HepG2 (cell line): ENCODE measurements around the gene PLIN5. TPM values are rescaled to one million over a fixed set of nuclear protein-coding genes. Genes with fewer than 3 reads are reported as not detected.

ENCODE experiments used
- CREB1 ChIP-seq, 2 experiments: fragments of 450-650 bp in 1 of 2; IDR thresholded peaks; 2 replicates each; pipeline ENCODE4 v1.6.1; 2016 to 2017; ENCODE audit warnings: control low read depth in 1 of 2, mild to moderate bottlenecking in 1 of 2, missing compliant biosample characterization in 1 of 2, missing genetic modification characterization in 1 of 2
- HCFC1 ChIP-seq: fragments of 150-350 bp; IDR thresholded peaks from 2 replicates; pipeline ENCODE4 v1.6.1; 2014; ENCODE audit warnings: low read depth, low read length
- HNF4A ChIP-seq: sonication (generic); formaldehyde crosslinking; IDR thresholded peaks from 2 replicates; pipeline ENCODE4 v1.4.0; 2020; ENCODE audit warnings: missing genetic modification reagents
- HNRNPL ChIP-seq: fragments of 200-400 bp; formaldehyde crosslinking; IDR thresholded peaks from 2 replicates; pipeline ENCODE4 v1.6.1; 2017; ENCODE audit warnings: mild to moderate bottlenecking, low read depth, low read length
- SALL2 ChIP-seq: sonication (generic); formaldehyde crosslinking; IDR thresholded peaks from 2 replicates; pipeline ENCODE4 v1.8.1; 2023; ENCODE audit warnings: mild to moderate bottlenecking, missing genetic modification reagents, inconsistent platforms
- SCMH1 ChIP-seq: sonication (generic); formaldehyde crosslinking; IDR thresholded peaks from 2 replicates; pipeline ENCODE4 v1.9.0; 2021; ENCODE audit warnings: missing genetic modification reagents, mild to moderate bottlenecking, borderline replicate concordance
- SSRP1 ChIP-seq: IDR thresholded peaks from 2 replicates; pipeline ENCODE4 v1.6.1; 2016; ENCODE audit warnings: control low read depth
- XRCC5 ChIP-seq: fragments of 200-400 bp; formaldehyde crosslinking; optimal IDR thresholded peaks from 2 replicates; pipeline ENCODE3; 2017; ENCODE audit warnings: mild to moderate bottlenecking, low read length
- ZBTB38 ChIP-seq: sonication (generic); formaldehyde crosslinking; IDR thresholded peaks from 2 replicates; pipeline ENCODE4 v1.5.1; 2020; ENCODE audit warnings: mild to moderate bottlenecking, missing genetic modification reagents
- ZFP1 ChIP-seq: IDR thresholded peaks from 2 replicates; pipeline ENCODE4 v1.6.1; 2016
- ZFP37 ChIP-seq: sonication (generic); formaldehyde crosslinking; IDR thresholded peaks from 2 replicates; pipeline ENCODE4 v1.4.0; 2020; ENCODE audit warnings: missing genetic modification reagents, borderline replicate concordance
- ZFX ChIP-seq: sonication (generic); formaldehyde crosslinking; IDR thresholded peaks from 2 replicates; pipeline ENCODE4 v1.4.0; 2020; ENCODE audit warnings: mild to moderate bottlenecking, low read depth, missing genetic modification reagents, moderate library complexity
- ZNF263 ChIP-seq: sonication (generic); formaldehyde crosslinking; IDR thresholded peaks from 2 replicates; pipeline ENCODE4 v1.4.0; 2020; ENCODE audit warnings: missing genetic modification reagents
- ZNF3 ChIP-seq: IDR thresholded peaks from 2 replicates; pipeline ENCODE4 v1.7.0; 2017; ENCODE audit warnings: inconsistent platforms
- ZNF343 ChIP-seq: sonication (generic); formaldehyde crosslinking; IDR thresholded peaks from 2 replicates; pipeline ENCODE4 v1.4.0; 2020; ENCODE audit warnings: mild to moderate bottlenecking, missing genetic modification reagents
- polyA plus RNA-seq, 8 experiments: library from polyadenylated mRNA; depleted of rRNA in 3 of 8; stranded (reverse) in 7 of 8; unstranded in 1 of 8; fragments of >200 nt; fragmentation: Illumina TruSeq in 4 of 8; extraction: Trizol in 4 of 8; gene quantifications; 2 replicates each; pipeline versions ENCODE4 v1.2.1 to v1.2.3, GENCODE V29; 2011 to 2016; ENCODE audit warnings: low read depth in 4 of 8, missing spikeins in 1 of 8, mixed read lengths in 1 of 8; ENCODE audit not compliant: insufficient read depth in 1 of 8
- total RNA-seq, 5 experiments: library from RNA; depleted of rRNA; stranded (reverse); fragments of >200 nt; fragmentation: Illumina TruSeq; extraction: Trizol; gene quantifications; 2 replicates each; pipeline ENCODE4 v1.2.3, GENCODE V29; 2016; ENCODE audit warnings: low read depth in 1 of 5
- TF ChIP-seq, protein P1 (sequence below): sonication (generic); formaldehyde crosslinking; IDR thresholded peaks from 2 replicates; pipeline ENCODE4 v1.4.0; 2020; ENCODE audit warnings: missing genetic modification reagents, mild to moderate bottlenecking, borderline replicate concordance
- TF ChIP-seq, protein P2 (sequence below): IDR thresholded peaks from 2 replicates; pipeline ENCODE4 v1.6.1; 2016; ENCODE audit warnings: missing genetic modification reagents, missing compliant biosample characterization
- TF ChIP-seq, protein P3 (sequence below): fragments of 450-650 bp; IDR thresholded peaks from 2 replicates; pipeline ENCODE4 v1.6.1; 2017
- TF ChIP-seq, protein P4 (sequence below): sonication (generic); formaldehyde crosslinking; IDR thresholded peaks from 2 replicates; pipeline ENCODE4 v1.5.0; 2020; ENCODE audit warnings: mild to moderate bottlenecking, missing genetic modification reagents
- TF ChIP-seq, protein P5 (sequence below): sonication (generic); formaldehyde crosslinking; IDR thresholded peaks from 2 replicates; pipeline ENCODE4 v1.8.1; 2023; ENCODE audit warnings: mild to moderate bottlenecking, missing genetic modification reagents

PLIN5 gene
- total and polyA plus RNA-seq, 2 of the 13 experiments (the other 11 are each of a cell fraction or from before 2014, with no cell fraction given), result 1.8 to 4.8 TPM

DNA sequence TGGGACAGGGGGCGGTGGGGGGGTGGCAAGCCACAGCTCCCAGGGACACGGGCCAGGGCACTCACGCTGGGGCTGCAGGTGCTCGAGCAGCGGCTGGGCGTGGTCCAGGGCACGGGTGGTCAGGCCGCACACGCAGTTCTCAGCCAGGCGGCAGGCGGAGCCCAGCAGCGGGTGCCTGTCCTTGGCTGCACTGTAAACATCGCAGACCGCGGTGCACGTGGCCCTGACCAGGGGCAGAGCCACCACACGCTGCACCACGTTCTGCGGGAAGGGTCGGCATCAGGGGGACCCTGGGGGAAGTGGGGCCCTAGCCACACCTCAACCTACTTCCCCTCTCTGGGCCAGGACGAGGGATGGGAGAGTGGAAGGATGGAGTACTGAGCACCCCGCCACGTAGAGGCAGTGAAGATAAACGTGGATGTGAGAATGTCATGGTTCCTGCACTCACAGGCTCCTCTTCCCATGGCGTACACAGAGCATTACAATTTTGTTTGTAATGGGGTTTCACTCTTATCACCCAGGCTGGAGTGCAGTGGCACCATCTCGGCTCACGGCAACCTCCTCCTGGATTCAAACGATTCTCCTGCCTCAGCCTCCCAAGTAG is 3.4 kb downstream of the PLIN5 start (continued):
- TF ChIP-seq ZFP37, result no peak
- TF ChIP-seq ZFX, result no peak; the same call in 1 of the 2 replicates
- TF ChIP-seq ZNF343 (CRISPR knock-in tag), result 0 out of 2 replicates have a peak, but pooled peaks have one; percentile 66
- TF ChIP-seq, protein P1, sequence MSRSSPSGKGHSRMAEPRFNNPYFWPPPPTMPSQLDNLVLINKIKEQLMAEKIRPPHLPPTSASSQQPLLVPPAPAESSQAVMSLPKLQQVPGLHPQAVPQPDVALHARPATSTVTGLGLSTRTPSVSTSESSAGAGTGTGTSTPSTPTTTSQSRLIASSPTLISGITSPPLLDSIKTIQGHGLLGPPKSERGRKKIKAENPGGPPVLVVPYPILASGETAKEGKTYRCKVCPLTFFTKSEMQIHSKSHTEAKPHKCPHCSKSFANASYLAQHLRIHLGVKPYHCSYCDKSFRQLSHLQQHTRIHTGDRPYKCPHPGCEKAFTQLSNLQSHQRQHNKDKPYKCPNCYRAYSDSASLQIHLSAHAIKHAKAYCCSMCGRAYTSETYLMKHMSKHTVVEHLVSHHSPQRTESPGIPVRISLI (CRISPR knock-in tag), result peak; percentile 21; the same call in 1 of the 2 replicates
- TF ChIP-seq CREB1 (IDR thresholded peaks at IDR 0.05), result no peak
- TF ChIP-seq CREB1 (CRISPR knock-in tag; IDR thresholded peaks at IDR 0.05), result no peak
- peak; percentile 48; the same call in 1 of the 2 replicates for TF ChIP-seq ZNF263 (CRISPR knock-in tag)
- no peak for TF ChIP-seq HCFC1
- no peak for TF ChIP-seq SCMH1 (CRISPR knock-in tag)
- TF ChIP-seq XRCC5, result peak; percentile 16
- TF ChIP-seq, protein P2, sequence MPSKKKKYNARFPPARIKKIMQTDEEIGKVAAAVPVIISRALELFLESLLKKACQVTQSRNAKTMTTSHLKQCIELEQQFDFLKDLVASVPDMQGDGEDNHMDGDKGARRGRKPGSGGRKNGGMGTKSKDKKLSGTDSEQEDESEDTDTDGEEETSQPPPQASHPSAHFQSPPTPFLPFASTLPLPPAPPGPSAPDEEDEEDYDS (CRISPR knock-in tag), result no peak
- peak; percentile 84 for TF ChIP-seq ZBTB38
- TF ChIP-seq, protein P3, sequence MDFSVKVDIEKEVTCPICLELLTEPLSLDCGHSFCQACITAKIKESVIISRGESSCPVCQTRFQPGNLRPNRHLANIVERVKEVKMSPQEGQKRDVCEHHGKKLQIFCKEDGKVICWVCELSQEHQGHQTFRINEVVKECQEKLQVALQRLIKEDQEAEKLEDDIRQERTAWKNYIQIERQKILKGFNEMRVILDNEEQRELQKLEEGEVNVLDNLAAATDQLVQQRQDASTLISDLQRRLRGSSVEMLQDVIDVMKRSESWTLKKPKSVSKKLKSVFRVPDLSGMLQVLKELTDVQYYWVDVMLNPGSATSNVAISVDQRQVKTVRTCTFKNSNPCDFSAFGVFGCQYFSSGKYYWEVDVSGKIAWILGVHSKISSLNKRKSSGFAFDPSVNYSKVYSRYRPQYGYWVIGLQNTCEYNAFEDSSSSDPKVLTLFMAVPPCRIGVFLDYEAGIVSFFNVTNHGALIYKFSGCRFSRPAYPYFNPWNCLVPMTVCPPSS, result no peak
- TF ChIP-seq ZNF3 (CRISPR knock-in tag), result no peak
- TF ChIP-seq ZFP1 (CRISPR knock-in tag), result peak; percentile 23; the same call in 1 of the 2 replicates
- TF ChIP-seq SSRP1 (CRISPR knock-in tag), result no peak
- 0 out of 2 replicates have a peak, but pooled peaks have one; percentile 29 for TF ChIP-seq HNF4A (CRISPR knock-in tag)
- TF ChIP-seq, protein P4, sequence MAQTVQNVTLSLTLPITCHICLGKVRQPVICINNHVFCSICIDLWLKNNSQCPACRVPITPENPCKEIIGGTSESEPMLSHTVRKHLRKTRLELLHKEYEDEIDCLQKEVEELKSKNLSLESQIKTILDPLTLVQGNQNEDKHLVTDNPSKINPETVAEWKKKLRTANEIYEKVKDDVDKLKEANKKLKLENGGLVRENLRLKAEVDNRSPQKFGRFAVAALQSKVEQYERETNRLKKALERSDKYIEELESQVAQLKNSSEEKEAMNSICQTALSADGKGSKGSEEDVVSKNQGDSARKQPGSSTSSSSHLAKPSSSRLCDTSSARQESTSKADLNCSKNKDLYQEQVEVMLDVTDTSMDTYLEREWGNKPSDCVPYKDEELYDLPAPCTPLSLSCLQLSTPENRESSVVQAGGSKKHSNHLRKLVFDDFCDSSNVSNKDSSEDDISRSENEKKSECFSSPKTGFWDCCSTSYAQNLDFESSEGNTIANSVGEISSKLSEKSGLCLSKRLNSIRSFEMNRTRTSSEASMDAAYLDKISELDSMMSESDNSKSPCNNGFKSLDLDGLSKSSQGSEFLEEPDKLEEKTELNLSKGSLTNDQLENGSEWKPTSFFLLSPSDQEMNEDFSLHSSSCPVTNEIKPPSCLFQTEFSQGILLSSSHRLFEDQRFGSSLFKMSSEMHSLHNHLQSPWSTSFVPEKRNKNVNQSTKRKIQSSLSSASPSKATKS (CRISPR knock-in tag), result no peak
- 0 out of 2 replicates have a peak, but pooled peaks have one; percentile 54 for TF ChIP-seq SALL2 (CRISPR knock-in tag)
- TF ChIP-seq HNRNPL, result peak; percentile 78; the same call in 1 of the 2 replicates
- TF ChIP-seq, protein P5, sequence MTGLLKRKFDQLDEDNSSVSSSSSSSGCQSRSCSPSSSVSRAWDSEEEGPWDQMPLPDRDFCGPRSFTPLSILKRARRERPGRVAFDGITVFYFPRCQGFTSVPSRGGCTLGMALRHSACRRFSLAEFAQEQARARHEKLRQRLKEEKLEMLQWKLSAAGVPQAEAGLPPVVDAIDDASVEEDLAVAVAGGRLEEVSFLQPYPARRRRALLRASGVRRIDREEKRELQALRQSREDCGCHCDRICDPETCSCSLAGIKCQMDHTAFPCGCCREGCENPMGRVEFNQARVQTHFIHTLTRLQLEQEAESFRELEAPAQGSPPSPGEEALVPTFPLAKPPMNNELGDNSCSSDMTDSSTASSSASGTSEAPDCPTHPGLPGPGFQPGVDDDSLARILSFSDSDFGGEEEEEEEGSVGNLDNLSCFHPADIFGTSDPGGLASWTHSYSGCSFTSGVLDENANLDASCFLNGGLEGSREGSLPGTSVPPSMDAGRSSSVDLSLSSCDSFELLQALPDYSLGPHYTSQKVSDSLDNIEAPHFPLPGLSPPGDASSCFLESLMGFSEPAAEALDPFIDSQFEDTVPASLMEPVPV, result peak; percentile 56; the same call in 1 of the 2 replicates
